Measurements from ENCODE around the gene DHX40. TPM values are rescaled to one million over a fixed set of nuclear protein-coding genes. Genes with fewer than 3 reads are reported as not detected.
"Not testable (repeated sequence)": the region's sequence is repeated elsewhere in the genome, so short reads cannot be mapped to it uniquely, and the experiment has no call there.

DHX40 gene
- total RNA-seq, 2 experiments from 2014 or later = 22.9 to 24.1 TPM

DNA sequence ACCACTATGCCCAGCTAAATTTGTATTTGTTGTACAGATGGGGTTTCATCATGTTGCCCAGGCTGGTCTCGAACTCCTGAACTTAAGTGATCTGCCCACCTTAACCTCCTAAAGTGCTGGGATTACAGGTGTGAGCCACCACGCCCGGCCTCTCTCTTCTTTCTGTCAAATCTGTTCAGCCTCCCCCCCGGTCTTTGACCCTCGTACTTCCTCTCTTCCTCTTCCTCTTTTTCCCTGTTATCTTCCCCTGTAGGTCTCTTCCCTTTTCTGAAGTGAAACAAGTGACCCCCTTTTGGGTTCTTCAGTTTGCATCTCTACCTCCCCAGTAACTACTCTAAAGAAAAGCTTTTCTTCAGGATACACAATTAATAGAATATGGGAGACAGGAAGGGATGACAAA, 31.7 kb upstream of the DHX40 start:
- Mint-ChIP-seq H3K27me3 (peaks cover 6% of the 10 kb centered on the region), H3K4me3 (no peak overlapping the region), H3K4me1 (no peaks in the 10 kb centered on the region), H3K9me3 (ENCODE audit: low read depth) (no peaks in the 10 kb centered on the region), H3K36me3 (ENCODE audit: low read depth) (no peaks in the 10 kb centered on the region), H3K27ac (no peak overlapping the region)
- intact Hi-C loops (cut with DNase I, micrococcal nuclease) = no loop called here
- ATAC-seq = no peak
- ChIA-PET CTCF (interaction anchor here (0.7 to 3.3 kb wide), 2 partner anchors 11 to 14 kb away, joined by 3 to 24 read pairs; no protein-coding TSS in a partner anchor), POLR2A (no interaction called here)
- DNase-seq = no peak

DNA sequence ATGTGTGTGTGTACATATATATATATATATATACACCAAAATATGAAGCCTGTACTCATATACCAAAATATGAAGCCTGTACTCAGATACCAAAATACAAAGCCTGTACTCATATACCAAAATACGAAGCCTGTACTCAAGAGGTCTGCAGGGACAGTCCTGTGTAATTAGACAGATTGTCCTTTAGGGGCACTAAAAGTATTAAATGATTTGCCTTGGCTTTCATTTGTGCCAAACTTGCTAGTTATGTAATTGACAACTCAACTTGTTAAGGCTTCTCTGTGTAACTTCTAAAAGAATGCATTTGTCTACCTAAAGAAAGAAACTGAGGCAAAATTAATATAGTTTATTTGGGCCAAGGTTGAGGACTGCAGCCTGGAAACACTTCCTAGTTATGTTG, 30.8 kb upstream of the DHX40 start:
- ATAC-seq (no peak), DNase-seq (no peak)
- Mint-ChIP-seq H3K36me3 (ENCODE audit: low read depth) (no peaks in the 10 kb centered on the region), H3K4me1 (no peaks in the 10 kb centered on the region), H3K27ac (no peak overlapping the region), H3K4me3 (no peak overlapping the region), H3K9me3 (ENCODE audit: low read depth) (no peaks in the 10 kb centered on the region), H3K27me3 (peaks cover 6% of the 10 kb centered on the region)
- intact Hi-C loops (cut with DNase I, micrococcal nuclease) = no loop called here
- ChIA-PET CTCF (no interaction called here), POLR2A (no interaction called here)

DNA sequence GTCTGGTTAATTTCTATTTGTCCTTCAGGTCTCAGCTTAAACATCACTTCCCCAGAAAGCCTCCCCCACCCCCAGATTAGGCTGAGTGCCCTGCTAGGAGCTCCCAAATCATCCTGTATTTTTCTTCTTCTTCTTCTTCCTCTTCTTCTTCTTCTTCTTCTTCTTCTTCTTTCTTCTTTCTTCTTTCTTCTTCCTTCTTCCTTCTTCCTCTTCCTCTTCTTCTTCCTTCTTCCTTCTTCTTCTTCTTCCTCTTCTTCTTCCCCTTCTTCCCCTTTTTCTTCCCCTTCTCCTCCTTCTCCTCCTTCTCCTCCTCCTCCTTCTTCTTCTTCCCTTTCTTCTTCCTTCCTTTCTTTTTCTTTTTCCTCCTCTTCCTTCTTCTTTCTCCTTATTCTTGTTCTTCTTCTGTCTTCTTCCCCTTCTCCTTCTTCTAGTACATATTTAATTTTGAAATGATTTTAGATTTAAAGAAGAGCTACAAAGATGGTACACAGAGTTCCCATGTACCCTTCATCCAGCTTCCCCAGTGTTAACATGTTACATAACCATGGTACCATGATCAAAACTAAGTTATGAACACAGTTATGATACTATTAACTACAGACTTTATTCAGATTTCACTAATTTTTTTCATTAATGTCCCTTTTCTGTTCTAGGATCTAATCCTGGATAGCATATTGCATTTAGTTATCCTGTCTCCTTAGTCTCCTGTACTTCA, 27.1 kb upstream of the DHX40 start:
- ChIA-PET POLR2A (interaction anchor here (0.7 kb wide), 1 partner anchor 425 kb away, joined by 9 read pairs; no protein-coding TSS in a partner anchor), CTCF (interaction anchor here (0.6 to 1.2 kb wide), 3 partner anchors 16 to 271 kb away, joined by 3 to 5 read pairs (median 4); no protein-coding TSS in a partner anchor)
- DNase-seq (no peak), ATAC-seq (no peak)
- intact Hi-C loops (cut with DNase I, micrococcal nuclease) = no loop called here
- peaks cover 15% of the 10 kb centered on the region for H3K27me3 Mint-ChIP-seq
- no peaks in the 10 kb centered on the region for H3K9me3 Mint-ChIP-seq (ENCODE audit: low read depth)
- no peaks in the 10 kb centered on the region for H3K4me1 Mint-ChIP-seq
- H3K36me3 Mint-ChIP-seq (ENCODE audit: low read depth) = no peaks in the 10 kb centered on the region
- no peak overlapping the region for H3K27ac Mint-ChIP-seq
- no peak overlapping the region for H3K4me3 Mint-ChIP-seq

DNA sequence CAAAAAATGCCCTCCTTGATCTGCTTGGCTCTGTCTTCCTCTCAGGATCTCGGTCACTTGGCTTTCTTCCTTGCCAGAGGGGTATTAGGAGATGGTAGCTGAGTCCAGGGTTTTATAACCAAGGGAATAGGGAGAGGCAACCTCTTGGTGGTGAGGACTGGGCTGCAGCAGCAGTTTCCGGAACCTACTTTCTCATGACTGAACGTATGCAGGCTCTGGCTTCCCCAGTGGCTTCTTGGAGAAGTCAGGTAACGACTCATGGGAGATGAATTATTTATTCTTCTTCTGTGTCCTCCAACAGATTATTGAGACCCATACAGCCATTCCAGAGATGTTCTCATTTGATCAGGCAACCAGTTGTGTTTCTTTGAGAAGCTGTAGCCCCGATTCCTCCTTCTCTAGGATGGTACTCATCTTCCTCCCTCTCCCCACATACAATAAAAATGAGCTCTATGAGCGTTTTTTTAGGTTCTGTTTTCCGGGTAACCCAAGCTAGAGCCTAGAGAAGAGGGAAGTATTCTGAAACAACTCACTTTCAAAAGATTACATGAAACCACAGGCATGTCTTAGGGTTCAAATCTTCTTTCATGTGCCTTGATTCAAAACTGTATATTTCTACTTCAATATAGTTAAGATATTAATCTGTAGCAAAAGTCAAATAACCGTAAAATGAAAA, 22.3 kb upstream of the DHX40 start:
- H3K4me3 Mint-ChIP-seq = no peak overlapping the region
- no peaks in the 10 kb centered on the region for H3K4me1 Mint-ChIP-seq
- H3K9me3 Mint-ChIP-seq (ENCODE audit: low read depth) = no peaks in the 10 kb centered on the region
- peaks cover 15% of the 10 kb centered on the region for H3K27me3 Mint-ChIP-seq
- intact Hi-C loops (cut with DNase I, micrococcal nuclease) = no loop called here
- ChIA-PET CTCF (interaction anchor here (1.0 kb wide), 2 partner anchors 17 to 22 kb away, joined by 3 read pairs; no protein-coding TSS in a partner anchor), POLR2A (no interaction called here)
- no peak for ATAC-seq
- no peaks in the 10 kb centered on the region for H3K36me3 Mint-ChIP-seq (ENCODE audit: low read depth)
- no peak for DNase-seq
- H3K27ac Mint-ChIP-seq = no peak overlapping the region

DNA sequence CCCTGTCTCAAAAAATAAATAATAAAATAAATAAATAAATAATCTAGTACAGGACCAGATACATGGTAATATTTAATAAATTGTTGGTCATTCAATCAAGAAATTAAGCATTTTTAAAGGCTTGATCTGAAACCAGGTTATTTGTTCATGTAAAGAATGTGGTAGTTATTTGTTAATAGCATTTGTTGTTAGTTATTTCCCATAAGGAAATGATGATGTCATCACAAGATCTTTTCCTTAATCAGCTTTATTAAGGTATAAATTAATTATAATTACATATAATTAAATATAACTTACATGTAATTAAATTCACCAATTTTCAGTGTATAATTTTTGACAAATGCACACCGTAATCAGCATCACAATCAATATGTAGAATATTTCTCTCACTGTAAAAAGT, 19.5 kb upstream of the DHX40 start:
- Mint-ChIP-seq H3K4me3 (no peak overlapping the region), H3K9me3 (ENCODE audit: low read depth) (no peaks in the 10 kb centered on the region), H3K4me1 (no peaks in the 10 kb centered on the region), H3K27ac (no peak overlapping the region), H3K36me3 (ENCODE audit: low read depth) (no peaks in the 10 kb centered on the region), H3K27me3 (peaks cover 9% of the 10 kb centered on the region)
- ChIA-PET POLR2A (no interaction called here), CTCF (interaction anchor here (0.6 kb wide), 1 partner anchor 297 kb away, joined by 3 read pairs; no protein-coding TSS in a partner anchor)
- intact Hi-C loops (cut with DNase I, micrococcal nuclease) = no loop called here
- DNase-seq = no peak
- ATAC-seq = no peak

DNA sequence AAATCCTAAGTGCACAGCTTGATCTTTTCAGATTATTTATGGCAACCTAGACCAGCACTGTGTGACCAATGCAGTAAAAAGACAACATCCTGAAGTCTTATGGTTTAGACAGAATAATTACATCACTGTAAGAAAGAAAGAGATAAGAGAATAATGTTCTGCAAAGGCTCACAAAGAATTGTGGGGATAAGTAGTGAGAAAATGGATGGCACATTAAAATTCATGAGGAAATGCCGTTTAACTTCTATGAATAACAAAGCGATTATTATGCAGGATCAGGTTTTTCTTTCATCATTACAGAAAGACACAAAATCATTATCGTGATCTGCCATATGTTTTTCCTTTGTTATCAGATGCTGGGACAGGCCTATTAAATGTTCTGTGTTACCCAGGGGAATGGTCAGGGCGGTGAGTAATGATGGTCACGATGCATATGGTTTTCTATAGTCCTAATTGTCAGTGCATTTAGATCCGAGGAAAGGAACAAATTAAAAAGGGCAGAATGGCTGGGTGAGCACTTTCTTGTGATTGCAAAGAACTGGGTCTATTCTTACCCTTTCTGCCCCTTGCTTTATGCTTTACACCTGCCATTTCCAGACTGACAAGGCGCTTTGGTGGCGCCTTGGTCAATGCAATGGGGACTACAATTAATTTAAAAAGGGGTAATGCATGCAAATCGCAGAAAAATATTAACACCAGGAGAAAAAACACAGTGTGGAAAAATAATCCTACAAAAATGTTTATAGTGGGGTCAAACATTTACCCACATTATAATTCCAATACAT, 18.1 kb upstream of the DHX40 start:
- no peaks in the 10 kb centered on the region for H3K4me1 Mint-ChIP-seq
- intact Hi-C loops (cut with DNase I, micrococcal nuclease) = no loop called here
- no peak overlapping the region for H3K27ac Mint-ChIP-seq
- ATAC-seq (no peak), DNase-seq (no peak)
- CTCF ChIA-PET = interaction anchor here (0.7 kb wide), 1 partner anchor 17 kb away, joined by 3 read pairs; no protein-coding TSS in a partner anchor
- POLR2A ChIA-PET = no interaction called here
- no peaks in the 10 kb centered on the region for H3K36me3 Mint-ChIP-seq (ENCODE audit: low read depth)
- H3K27me3 Mint-ChIP-seq = peaks cover 6% of the 10 kb centered on the region
- H3K9me3 Mint-ChIP-seq (ENCODE audit: low read depth) = no peaks in the 10 kb centered on the region
- no peak overlapping the region for H3K4me3 Mint-ChIP-seq

DNA sequence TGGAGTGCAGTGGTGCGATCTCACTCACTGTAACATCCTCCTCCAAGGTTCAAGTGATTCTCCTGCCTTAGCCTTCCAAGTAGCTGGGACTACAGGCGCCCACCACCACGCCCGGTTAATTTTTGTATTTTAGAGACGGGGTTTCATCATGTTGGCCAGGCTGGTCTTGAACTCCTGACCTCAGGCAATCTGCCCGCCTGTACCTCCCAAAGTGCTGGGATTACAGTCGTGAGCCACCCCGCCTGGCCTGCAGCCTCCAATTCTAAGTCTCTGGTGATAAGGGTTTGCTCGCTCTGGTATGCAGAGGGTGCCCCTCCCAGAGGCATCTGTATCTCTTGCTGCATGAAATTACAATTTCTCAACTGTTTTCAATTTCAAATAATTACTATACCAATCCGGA, 16.4 kb upstream of the DHX40 start:
- CTCF ChIA-PET; H3K27me3 Mint-ChIP-seq; H3K36me3 Mint-ChIP-seq (ENCODE audit: low read depth); DNase-seq; ATAC-seq; intact Hi-C loops (cut with DNase I, micrococcal nuclease); H3K9me3 Mint-ChIP-seq (ENCODE audit: low read depth); H3K4me3 Mint-ChIP-seq; H3K4me1 Mint-ChIP-seq; POLR2A ChIA-PET; H3K27ac Mint-ChIP-seq: not testable (repeated sequence)

DNA sequence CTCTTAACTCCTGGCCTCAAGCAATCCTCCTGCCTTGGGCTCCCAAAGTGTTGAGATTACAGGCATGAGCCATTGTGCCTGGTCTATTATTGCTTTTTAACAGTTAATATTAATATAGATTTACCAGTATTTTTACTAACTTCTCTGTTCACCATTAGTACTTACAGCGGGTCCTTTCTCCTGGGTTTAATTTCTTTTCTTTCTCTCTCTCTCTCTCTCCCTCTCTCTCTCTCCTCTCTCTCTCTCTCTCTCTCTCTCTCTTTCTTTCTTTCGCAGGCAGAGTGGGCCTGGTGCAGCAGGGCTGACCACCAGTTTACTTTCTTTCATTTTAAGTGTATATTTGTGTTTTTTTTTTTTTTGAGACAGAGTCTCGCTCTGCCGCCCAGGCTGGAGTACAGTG, 14.7 kb upstream of the DHX40 start:
- H3K4me3 Mint-ChIP-seq = no peak overlapping the region
- H3K4me1 Mint-ChIP-seq = no peaks in the 10 kb centered on the region
- DNase-seq (no peak), ATAC-seq (no peak)
- peaks cover 2% of the 10 kb centered on the region for H3K27me3 Mint-ChIP-seq
- ChIA-PET CTCF (interaction anchor here (0.7 kb wide), 1 partner anchor 21 kb away, joined by 3 read pairs; no protein-coding TSS in a partner anchor), POLR2A (no interaction called here)
- intact Hi-C loops (cut with DNase I, micrococcal nuclease) = no loop called here
- H3K9me3 Mint-ChIP-seq (ENCODE audit: low read depth) = no peaks in the 10 kb centered on the region
- no peak overlapping the region for H3K27ac Mint-ChIP-seq
- no peaks in the 10 kb centered on the region for H3K36me3 Mint-ChIP-seq (ENCODE audit: low read depth)

DNA sequence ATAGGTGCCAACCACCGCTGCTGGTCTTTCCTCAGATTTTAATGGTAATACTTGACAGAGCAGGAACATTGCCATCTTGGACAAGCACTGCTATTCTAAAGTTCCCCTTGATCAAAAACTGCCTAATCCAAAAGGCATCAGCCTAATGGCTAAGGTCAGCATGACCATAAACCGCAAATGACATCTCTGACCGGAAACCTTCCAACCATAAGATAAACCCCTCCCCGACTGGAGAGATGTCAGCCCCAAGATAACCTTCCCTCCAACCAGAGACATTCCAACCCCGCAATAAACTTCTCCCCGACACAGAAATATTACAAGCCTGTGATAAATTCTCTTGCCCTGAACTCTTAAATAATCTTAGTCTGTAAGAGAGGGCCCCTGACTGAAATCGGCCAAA, 7.4 kb upstream of the DHX40 start:
- no peak overlapping the region for H3K4me3 Mint-ChIP-seq
- DNase-seq = no peak
- intact Hi-C loops (cut with DNase I, micrococcal nuclease) = no loop called here
- H3K27ac Mint-ChIP-seq = no peak overlapping the region
- no peaks in the 10 kb centered on the region for H3K4me1 Mint-ChIP-seq
- CTCF ChIA-PET = interaction anchor here (0.6 to 3.0 kb wide), 2 partner anchors 36 to 114 kb away, joined by 3 to 12 read pairs; no protein-coding TSS in a partner anchor
- H3K9me3 Mint-ChIP-seq (ENCODE audit: low read depth) = no peaks in the 10 kb centered on the region
- H3K36me3 Mint-ChIP-seq (ENCODE audit: low read depth) = no peaks in the 10 kb centered on the region
- no peak for ATAC-seq
- POLR2A ChIA-PET = no interaction called here
- H3K27me3 Mint-ChIP-seq = no peaks in the 10 kb centered on the region

DNA sequence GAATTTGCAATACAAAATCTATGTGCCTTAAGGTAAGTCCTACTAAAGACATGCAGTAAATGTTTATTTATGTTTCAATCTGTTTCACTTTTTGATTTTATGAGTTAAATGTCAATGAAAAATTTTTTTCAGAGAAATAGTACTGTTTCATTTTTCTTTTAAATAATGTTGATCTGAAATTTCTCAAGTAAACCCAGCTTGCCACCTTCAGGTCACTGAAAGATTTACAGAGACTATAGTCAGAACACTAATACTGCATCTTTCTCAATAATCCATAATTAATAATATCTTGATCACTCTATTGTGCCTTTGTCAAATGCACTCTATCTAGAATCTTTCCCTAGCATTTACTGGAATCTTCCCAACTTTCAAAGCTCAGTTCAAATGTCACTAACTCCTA, 6.5 kb upstream of the DHX40 start:
- no peak overlapping the region for H3K4me3 Mint-ChIP-seq
- DNase-seq (no peak), ATAC-seq (no peak)
- no peak overlapping the region for H3K27ac Mint-ChIP-seq
- H3K36me3 Mint-ChIP-seq (ENCODE audit: low read depth) = no peaks in the 10 kb centered on the region
- ChIA-PET POLR2A (no interaction called here), CTCF (interaction anchor here (0.6 to 3.0 kb wide), 5 partner anchors 10 to 248 kb away, joined by 3 to 12 read pairs (median 3); partner anchors contain the start of genes PTRH2 and VMP1)
- H3K27me3 Mint-ChIP-seq = no peaks in the 10 kb centered on the region
- no peaks in the 10 kb centered on the region for H3K4me1 Mint-ChIP-seq
- H3K9me3 Mint-ChIP-seq (ENCODE audit: low read depth) = no peaks in the 10 kb centered on the region
- intact Hi-C loops (cut with DNase I, micrococcal nuclease) = no loop called here

DNA sequence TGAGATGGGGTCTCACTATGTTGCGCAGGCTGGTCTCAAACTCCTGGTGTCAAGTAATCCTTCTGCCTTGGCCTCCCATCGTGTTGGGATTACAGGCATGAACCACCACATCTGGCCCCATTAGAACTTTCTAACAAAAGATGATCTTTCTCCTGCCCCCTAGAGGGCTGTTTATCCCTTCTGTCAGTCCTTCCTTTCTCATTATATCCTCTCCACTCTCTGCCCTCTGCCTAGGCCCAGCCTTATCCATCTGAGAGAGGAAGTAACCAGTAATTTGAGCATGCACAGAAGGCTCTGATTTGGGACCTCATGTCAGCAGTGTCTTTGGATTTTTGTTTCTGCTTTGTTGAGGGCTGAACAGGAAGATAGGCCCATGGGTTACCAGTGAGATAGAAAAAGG, 4.4 kb upstream of the DHX40 start:
- H3K36me3 Mint-ChIP-seq (ENCODE audit: low read depth) = peaks cover 5% of the 10 kb centered on the region
- no peak overlapping the region for H3K4me3 Mint-ChIP-seq
- H3K27me3 Mint-ChIP-seq = no peaks in the 10 kb centered on the region
- intact Hi-C loops (cut with DNase I, micrococcal nuclease) = loop anchor here (1.0 to 10.0 kb wide), 2 partner anchors 250 to 406 kb away; partner anchors contain the start of genes PRR11 (in 1 of the 2) and SKA2 (in 1 of the 2)
- CTCF ChIA-PET = interaction anchor here (0.6 to 1.2 kb wide), 3 partner anchors 9 to 1254 kb away, joined by 3 to 4 read pairs (median 3); no protein-coding TSS in a partner anchor
- POLR2A ChIA-PET = no interaction called here
- no peak for DNase-seq
- no peak for ATAC-seq
- H3K9me3 Mint-ChIP-seq (ENCODE audit: low read depth) = peaks cover 7% of the 10 kb centered on the region
- H3K27ac Mint-ChIP-seq = no peak overlapping the region
- peaks cover 8% of the 10 kb centered on the region for H3K4me1 Mint-ChIP-seq

Measured in activated CD4-positive, alpha-beta T cell treated with anti-CD3 and anti-CD28 coated beads for 36 hours (primary cell).